ENCODE results near the gene CHAF1A. TPM values are rescaled to one million over a fixed set of nuclear protein-coding genes. Genes with fewer than 3 reads are reported as not detected.
A peak's percentile ranks its signal among the peaks of the same experiment; 100 is the strongest.

Gene CHAF1A
- total RNA-seq, 4 donors from 2014 or later: 4.9 to 18.6 (median 8.1) TPM

- no peak overlapping the region for H3K4me3 ChIP-seq
- 88 to 89% methylated on average over 10 of the region's 10 CpGs for WGBS, 2 donors
- no peaks in the 10 kb centered on the region for H3K27me3 ChIP-seq
- H3K9me3 ChIP-seq: no peaks in the 10 kb centered on the region
- TF ChIP-seq POLR2A (IDR thresholded peaks at IDR 0.05) (no peak), EP300 (IDR thresholded peaks at IDR 0.05) (no peak)
- TF ChIP-seq, protein P1, sequence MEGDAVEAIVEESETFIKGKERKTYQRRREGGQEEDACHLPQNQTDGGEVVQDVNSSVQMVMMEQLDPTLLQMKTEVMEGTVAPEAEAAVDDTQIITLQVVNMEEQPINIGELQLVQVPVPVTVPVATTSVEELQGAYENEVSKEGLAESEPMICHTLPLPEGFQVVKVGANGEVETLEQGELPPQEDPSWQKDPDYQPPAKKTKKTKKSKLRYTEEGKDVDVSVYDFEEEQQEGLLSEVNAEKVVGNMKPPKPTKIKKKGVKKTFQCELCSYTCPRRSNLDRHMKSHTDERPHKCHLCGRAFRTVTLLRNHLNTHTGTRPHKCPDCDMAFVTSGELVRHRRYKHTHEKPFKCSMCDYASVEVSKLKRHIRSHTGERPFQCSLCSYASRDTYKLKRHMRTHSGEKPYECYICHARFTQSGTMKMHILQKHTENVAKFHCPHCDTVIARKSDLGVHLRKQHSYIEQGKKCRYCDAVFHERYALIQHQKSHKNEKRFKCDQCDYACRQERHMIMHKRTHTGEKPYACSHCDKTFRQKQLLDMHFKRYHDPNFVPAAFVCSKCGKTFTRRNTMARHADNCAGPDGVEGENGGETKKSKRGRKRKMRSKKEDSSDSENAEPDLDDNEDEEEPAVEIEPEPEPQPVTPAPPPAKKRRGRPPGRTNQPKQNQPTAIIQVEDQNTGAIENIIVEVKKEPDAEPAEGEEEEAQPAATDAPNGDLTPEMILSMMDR (IDR thresholded peaks at IDR 0.05): no peak
- H3K27ac ChIP-seq: peak overlapping the region in 3 of 4 donors; percentile 86 to 100 (median 92)
- no peak for DNase-seq (ENCODE audit: low spot score in 2 of 2)
- peaks cover 3 to 44% (median 24%) of the 10 kb centered on the region in 3 donors for H3K36me3 ChIP-seq
- peaks cover 0 to 65% (median 51%) of the 10 kb centered on the region in 4 donors for H3K4me1 ChIP-seq
These were observed 35.1 kb upstream of the CHAF1A start for GRCh38 chr19:4367336-4367723.

- Histone ChIP-seq H3K36me3 (peaks cover 3 to 40% (median 24%) of the 10 kb centered on the region in 3 donors), H3K27me3 (no peaks in the 10 kb centered on the region), H3K4me1 (peaks cover 0 to 69% (median 55%) of the 10 kb centered on the region in 4 donors), H3K27ac (peak overlapping the region in 3 of 4 donors; percentile 86 to 100 (median 92)), H3K9me3 (no peaks in the 10 kb centered on the region), H3K4me3 (no peak overlapping the region)
- 43 to 64% methylated on average over 7 to 13 of the region's 13 CpGs for WGBS, 2 donors
- DNase-seq (ENCODE audit: low spot score in 2 of 2): no peak
- TF ChIP-seq, protein P1 (IDR thresholded peaks at IDR 0.05): no peak
- no peak for TF ChIP-seq POLR2A (IDR thresholded peaks at IDR 0.05)
- TF ChIP-seq EP300 (IDR thresholded peaks at IDR 0.05): no peak
These were observed 34.7 kb upstream of the CHAF1A start for GRCh38 chr19:4367781-4368127.

GRCh38 chr19:4368128-4368820 lies 34.2 kb upstream of the CHAF1A start:
- Histone ChIP-seq H3K36me3 (peaks cover 3 to 35% (median 23%) of the 10 kb centered on the region in 3 donors), H3K4me3 (no peak overlapping the region), H3K9me3 (no peaks in the 10 kb centered on the region), H3K27ac (peak overlapping the region in 3 of 4 donors; percentile 86 to 100 (median 92)), H3K4me1 (peaks cover 4 to 74% (median 60%) of the 10 kb centered on the region in 4 donors), H3K27me3 (no peaks in the 10 kb centered on the region)
- WGBS, 2 donors: 31 to 41% methylated on average over 17 to 18 of the region's 19 CpGs
- DNase-seq (ENCODE audit: low spot score in 2 of 2): no peak
- TF ChIP-seq, protein P1 (IDR thresholded peaks at IDR 0.05): no peak
- TF ChIP-seq POLR2A (IDR thresholded peaks at IDR 0.05) (no peak), EP300 (IDR thresholded peaks at IDR 0.05) (no peak)

DNA sequence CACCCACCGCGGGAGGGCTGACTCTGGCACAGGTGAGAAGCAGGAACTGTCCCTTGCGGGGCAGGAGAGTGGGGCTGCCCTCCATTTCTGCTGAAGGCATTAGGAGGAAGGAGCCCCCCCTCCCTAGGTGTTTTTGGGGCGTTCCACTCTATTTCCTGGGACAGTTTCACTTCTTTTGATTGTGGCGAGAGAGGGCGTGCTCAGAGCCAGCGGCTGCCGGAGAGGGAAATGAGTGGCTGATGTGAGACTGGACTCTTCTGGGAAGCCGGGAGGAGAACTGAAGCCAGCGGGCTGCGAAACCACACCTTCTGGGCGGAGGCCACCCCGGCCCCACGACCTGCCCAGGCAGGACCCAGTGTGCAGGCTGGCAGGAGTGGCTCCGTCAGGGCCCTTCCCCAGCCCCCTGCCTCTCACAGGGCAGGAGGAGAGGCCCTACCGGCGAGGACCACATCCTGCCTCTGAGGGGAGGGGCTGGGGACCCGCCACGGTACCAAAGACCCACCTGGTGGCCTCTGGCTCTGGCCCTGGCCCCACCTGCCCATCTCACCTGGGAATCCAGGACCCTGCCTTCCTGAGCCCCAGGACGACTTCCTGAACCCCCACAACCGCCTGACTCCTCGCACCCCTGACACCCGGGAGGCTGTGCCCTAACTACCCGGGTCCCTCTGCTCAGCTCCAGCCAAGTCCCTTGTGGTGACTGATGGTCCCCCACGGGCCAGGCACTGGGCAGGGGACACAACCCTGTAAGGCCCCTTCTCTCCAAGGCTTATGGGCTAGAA lies 33.1 kb upstream of the CHAF1A start:
- H3K36me3 ChIP-seq: peaks cover 0 to 25% (median 17%) of the 10 kb centered on the region in 3 donors
- peak overlapping the region in 3 of 4 donors; percentile 20 to 31 (median 21) for H3K4me3 ChIP-seq
- no peaks in the 10 kb centered on the region for H3K27me3 ChIP-seq
- 36 to 39% methylated on average over 17 to 25 of the region's 25 CpGs for WGBS, 2 donors
- H3K9me3 ChIP-seq: no peaks in the 10 kb centered on the region
- H3K4me1 ChIP-seq: peaks cover 8 to 85% (median 71%) of the 10 kb centered on the region in 4 donors
- H3K27ac ChIP-seq: peak overlapping the region; percentile 21 to 100 (median 89)
- TF ChIP-seq, protein P1 (IDR thresholded peaks at IDR 0.05): no peak
- TF ChIP-seq POLR2A (IDR thresholded peaks at IDR 0.05): no peak
- DNase-seq (ENCODE audit: low spot score in 2 of 2): peak in 1 of 2 donors; percentile 44

DNA sequence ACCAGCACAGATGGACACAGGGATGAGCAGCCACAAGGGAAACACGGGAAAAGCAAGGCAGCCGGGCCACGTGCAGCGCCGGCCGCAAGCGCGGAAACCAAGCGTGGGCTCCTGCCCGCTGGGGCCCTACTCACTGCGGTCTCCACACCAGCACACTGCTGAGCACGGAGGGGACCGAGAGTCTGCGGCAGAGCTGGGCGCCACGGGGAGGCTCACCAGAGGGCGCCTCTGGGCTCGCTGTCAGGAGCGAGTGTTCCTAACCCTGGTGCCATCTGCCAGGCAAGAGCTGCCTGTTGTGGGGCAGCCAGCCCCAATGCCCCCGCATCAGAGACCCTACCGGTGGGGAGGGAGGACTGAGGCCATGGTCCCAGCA lies 32.6 kb upstream of the CHAF1A start:
- Histone ChIP-seq H3K27ac (peak overlapping the region; percentile 21 to 100 (median 89)), H3K27me3 (no peaks in the 10 kb centered on the region), H3K4me1 (peaks cover 8 to 90% (median 76%) of the 10 kb centered on the region in 4 donors), H3K4me3 (peak overlapping the region in 3 of 4 donors; percentile 20 to 31 (median 21)), H3K9me3 (no peaks in the 10 kb centered on the region), H3K36me3 (peaks cover 0 to 19% (median 17%) of the 10 kb centered on the region in 3 donors)
- no peak for DNase-seq (ENCODE audit: low spot score in 2 of 2)
- no peak for TF ChIP-seq POLR2A (IDR thresholded peaks at IDR 0.05)
- TF ChIP-seq, protein P1 (IDR thresholded peaks at IDR 0.05): peak; percentile 39 to 66 (median 47)
- 16 to 27% methylated on average over 3 to 15 of the region's 21 CpGs for WGBS, 2 donors

All from tibial nerve (tissue), 4 donors.